Activated T-helper 17 cell treated with anti-CD3 and anti-CD28 coated beads, Interleukin-2, amount 50 U/mL, for 72 hours (primary cell): ENCODE measurements around the gene ZFP69B. TPM values are rescaled to one million over a fixed set of nuclear protein-coding genes. Genes with fewer than 3 reads are reported as not detected.

Source experiments
- ATAC-seq: fragments of 150-1000 bp; cut with Tn5 transposase; replicated peaks from 2 replicates; pipeline ENCODE4 v1.10.0; 2021; ENCODE audit warnings: mild to moderate bottlenecking, moderate library complexity
- H3K27ac Mint-ChIP-seq: one replicate; pipeline ENCODE4 v1.8.0; 2022; ENCODE audit warnings: mixed read lengths
- H3K27me3 Mint-ChIP-seq: one replicate; pipeline ENCODE4 v1.8.0; 2022; ENCODE audit warnings: mixed read lengths
- H3K36me3 Mint-ChIP-seq: one replicate; pipeline ENCODE4 v1.8.0; 2022; ENCODE audit warnings: low read depth, mild to moderate bottlenecking, mixed read lengths
- H3K4me1 Mint-ChIP-seq: one replicate; pipeline ENCODE4 v1.8.0; 2022; ENCODE audit warnings: mixed read lengths
- H3K4me3 Mint-ChIP-seq: one replicate; pipeline ENCODE4 v1.8.0; 2022; ENCODE audit warnings: mild to moderate bottlenecking, mixed read lengths
- H3K9me3 Mint-ChIP-seq: one replicate; pipeline ENCODE4 v1.8.0; 2022; ENCODE audit warnings: mixed read lengths
- total RNA-seq, 2 donors: library from RNA; stranded (reverse); gene quantifications; one replicate each; pipeline ENCODE4 v1.2.3, GENCODE V29; 2022

ZFP69B gene
- 1 to 10 TPM; 2.8 to 3.3 TPM for total RNA-seq

DNA sequence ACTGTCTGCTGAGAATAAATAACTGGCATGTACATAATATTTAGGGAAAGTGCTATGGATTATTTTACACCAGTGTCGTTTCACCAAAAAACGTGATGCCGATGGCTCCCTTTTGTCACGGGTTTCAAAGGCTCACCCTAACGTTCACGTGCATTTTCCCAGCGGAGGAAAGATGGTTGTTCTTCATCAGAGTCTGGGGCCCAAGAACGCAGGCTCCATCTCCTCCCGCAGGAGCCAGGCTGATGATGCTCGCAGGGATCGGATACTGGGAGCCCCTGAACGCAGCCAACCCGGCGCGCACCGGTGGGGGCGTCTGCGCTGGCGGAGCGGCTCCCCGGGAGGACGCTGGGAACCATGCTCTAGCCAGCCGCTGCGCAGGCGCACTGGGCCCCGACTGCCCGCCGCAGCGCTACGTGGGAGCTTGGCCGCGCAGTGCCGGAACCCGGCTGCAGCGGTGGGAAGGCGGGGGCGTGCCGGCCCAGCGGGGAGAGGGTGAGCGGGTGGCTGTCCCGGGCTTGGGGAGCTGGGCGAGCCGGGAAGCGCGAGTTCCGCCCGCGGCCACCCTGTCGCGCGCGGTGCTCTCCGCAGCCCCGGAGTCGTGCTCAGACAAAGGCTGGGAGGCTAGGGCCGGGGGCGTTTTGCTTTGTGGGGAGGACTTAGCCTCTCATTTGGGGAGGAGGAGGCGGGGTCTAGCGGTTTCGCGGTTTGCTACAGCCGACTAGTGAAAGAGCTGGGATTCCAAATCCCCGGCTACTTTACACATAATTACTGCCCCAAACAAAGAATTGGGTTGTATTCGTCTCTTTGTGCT is at the start of gene ZFP69B:
Gene ZFP69B (plus strand): TSS at position 793 of the 811 bp plus-strand sequence. CDS start 486 bp downstream, outside the sequence.
- Mint-ChIP-seq H3K27ac (peak within 1 kb of the TSS; percentile 94), H3K36me3 (peaks cover 37% of the 10 kb centered on the region), H3K4me1 (peaks cover 20% of the 10 kb centered on the region), H3K9me3 (peaks cover 8% of the 10 kb centered on the region), H3K4me3 (peak within 1 kb of the TSS; percentile 91), H3K27me3 (no peaks in the 10 kb centered on the region)
- peak; percentile 63 for ATAC-seq

DNA sequence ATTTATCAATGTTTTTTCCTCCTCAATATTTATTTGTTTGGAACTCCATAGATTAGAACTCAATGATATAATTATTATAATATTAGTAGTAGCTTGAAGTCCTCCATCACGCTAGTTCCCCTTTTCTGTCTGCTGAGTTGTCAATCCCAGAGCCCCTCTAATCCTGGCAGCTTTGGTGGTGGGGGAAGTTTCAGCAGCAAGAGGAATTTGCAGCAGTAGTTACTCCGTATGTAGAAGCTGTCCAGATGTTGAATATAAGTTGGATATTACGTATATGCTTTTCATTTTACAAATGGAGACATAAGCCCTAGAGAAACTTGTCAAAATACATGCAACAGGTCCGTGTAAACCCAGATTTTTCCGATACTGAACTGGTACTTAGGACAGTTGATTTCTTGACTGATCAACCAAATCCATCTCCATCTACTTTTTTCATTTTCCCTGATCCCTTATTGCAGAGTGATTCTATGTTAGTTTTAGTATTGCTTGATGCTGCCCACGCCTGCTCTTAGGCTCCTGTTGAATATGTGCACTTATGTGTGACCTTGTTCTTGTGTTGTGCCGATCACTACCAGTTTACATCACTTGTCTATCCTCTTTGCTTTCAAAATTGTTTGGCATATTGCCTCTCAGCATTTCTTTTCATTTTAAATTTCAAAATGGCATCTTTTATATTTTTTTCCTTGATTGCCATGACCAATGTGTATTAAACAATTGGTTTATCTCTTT is 48.6 kb upstream of the ZFP69B start:
- H3K36me3 Mint-ChIP-seq, result peaks cover 96% of the 10 kb centered on the region
- H3K4me1 Mint-ChIP-seq, result peaks cover 46% of the 10 kb centered on the region
- H3K4me3 Mint-ChIP-seq, result peak overlapping the region; percentile 56
- H3K27ac Mint-ChIP-seq, result peak overlapping the region; percentile 79
- ATAC-seq, result peak; percentile 36
- H3K9me3 Mint-ChIP-seq, result no peaks in the 10 kb centered on the region
- no peaks in the 10 kb centered on the region for H3K27me3 Mint-ChIP-seq

DNA sequence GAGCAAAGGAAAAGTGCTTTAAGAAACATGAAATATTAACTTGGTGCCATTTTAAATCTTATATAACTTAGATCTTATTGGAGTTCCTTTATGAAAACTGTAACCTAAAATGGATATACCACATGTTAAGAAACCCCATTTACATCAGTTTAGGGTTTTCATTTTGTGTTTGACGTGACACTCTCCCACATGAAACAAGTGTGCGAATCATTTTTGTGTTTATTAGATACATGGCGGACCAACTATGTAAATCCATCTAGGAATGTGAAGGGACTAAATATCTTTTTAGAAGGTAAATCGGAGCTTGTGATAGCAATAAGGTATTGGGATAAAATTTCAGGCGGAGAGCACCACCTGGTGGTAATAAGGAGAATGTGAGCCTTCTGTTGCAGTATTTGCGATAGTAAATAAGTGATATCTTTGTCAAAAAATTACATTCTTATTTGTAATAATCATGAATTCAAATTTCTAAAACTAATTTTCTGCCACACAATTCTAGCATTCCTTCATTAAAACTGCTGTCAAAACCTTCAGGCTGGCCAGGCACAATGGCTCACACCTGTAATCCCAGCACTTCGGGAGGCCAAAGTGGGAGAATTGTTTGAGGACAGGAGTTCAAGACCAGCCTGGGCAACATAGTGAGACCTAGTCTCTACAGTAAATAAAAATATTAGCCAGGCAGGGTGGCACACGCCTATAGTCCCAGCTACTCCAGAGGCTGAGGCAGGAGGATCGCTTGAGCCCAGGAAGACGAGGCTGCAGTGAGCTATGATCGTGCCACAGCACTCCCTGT is 45.4 kb upstream of the ZFP69B start:
- H3K4me3 Mint-ChIP-seq, result peak overlapping the region; percentile 56
- H3K4me1 Mint-ChIP-seq, result peaks cover 36% of the 10 kb centered on the region
- H3K9me3 Mint-ChIP-seq, result no peaks in the 10 kb centered on the region
- peak overlapping the region; percentile 79 for H3K27ac Mint-ChIP-seq
- ATAC-seq, result no peak
- no peaks in the 10 kb centered on the region for H3K27me3 Mint-ChIP-seq
- H3K36me3 Mint-ChIP-seq, result peaks cover 97% of the 10 kb centered on the region

DNA sequence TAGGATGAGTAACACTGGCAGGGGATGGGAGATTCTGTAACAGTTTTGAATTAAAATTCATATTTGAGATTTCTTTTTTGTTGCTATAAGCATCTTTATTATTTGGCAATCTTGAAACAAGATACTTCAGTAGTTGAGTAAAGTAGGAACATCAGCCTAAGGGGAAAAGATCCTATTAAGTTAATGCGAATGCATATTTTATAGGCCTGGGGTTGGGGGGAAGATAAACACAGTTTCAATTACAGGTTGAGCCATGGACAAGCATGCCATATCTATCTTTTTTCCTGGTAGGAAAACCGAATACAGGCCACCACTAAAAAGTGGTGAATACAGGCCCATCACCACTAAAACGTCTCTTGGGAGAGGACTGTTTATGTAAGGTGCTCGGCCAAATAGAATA is 44.5 kb upstream of the ZFP69B start:
- Mint-ChIP-seq H3K4me1 (peaks cover 27% of the 10 kb centered on the region), H3K36me3 (peaks cover 97% of the 10 kb centered on the region), H3K27me3 (no peaks in the 10 kb centered on the region), H3K4me3 (no peak overlapping the region), H3K27ac (peak overlapping the region; percentile 68), H3K9me3 (no peaks in the 10 kb centered on the region)
- no peak for ATAC-seq

DNA sequence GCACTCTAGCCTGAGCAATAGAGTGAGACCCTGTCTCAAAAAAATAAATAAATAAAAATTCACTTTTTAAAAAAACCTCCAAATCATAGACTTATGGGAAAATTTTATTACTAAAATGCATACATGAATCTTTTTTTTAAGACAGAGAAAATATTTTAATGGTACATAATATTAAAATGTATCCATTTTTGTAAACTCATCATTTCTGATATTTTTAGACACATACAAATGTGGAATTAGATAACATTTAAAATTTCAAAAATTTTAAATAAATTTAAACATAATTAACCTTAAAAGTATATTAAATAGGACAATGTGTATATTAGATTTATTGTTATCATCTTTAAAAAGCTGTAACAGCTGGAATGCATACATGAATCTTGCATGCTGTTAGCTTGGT is 42.8 kb upstream of the ZFP69B start:
- Mint-ChIP-seq H3K27me3 (no peaks in the 10 kb centered on the region), H3K36me3 (peaks cover 97% of the 10 kb centered on the region), H3K4me1 (peaks cover 18% of the 10 kb centered on the region), H3K4me3 (no peak overlapping the region), H3K9me3 (no peaks in the 10 kb centered on the region), H3K27ac (no peak overlapping the region)
- ATAC-seq, result no peak

DNA sequence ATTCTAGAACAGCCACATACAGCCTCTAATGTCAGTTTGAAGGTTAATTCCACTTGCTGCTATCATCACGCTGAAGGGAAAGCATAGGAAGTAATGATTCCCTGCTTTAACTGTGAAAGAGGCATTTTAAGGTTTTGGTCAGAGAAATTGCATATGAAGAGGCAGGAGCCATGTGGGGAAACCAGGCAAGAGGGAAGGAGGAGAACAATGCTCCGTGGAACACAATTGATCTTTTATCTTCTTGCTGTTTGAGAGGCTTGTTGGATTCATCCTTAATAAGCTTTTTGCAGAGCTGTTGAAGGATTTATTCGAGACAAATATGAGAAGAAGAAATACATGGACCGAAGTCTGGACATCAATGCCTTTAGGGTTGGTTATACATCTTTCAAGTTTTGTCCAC is 40.8 kb upstream of the ZFP69B start:
- peaks cover 97% of the 10 kb centered on the region for H3K36me3 Mint-ChIP-seq
- no peak overlapping the region for H3K4me3 Mint-ChIP-seq
- H3K27ac Mint-ChIP-seq, result no peak overlapping the region
- ATAC-seq, result no peak
- H3K9me3 Mint-ChIP-seq, result no peaks in the 10 kb centered on the region
- H3K27me3 Mint-ChIP-seq, result no peaks in the 10 kb centered on the region
- H3K4me1 Mint-ChIP-seq, result peaks cover 19% of the 10 kb centered on the region

DNA sequence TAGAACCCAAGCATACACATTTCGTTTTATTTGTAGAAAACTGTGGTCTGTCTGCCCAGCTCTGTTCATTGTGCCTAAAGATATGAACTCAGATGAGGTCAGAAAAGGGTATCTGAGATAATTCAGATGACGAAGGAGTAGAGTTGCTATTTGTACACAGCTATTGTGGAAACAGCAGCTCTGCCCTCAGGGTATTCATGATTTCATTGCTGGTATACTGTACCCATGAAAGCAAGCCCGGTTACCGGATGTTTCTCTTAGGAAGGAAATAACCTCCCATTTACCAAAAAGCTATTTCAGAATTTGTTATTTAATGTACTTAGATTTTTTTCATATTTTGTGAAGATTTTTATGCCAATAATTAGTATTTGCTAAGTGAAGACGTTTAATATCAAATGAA is 39.0 kb upstream of the ZFP69B start:
- Mint-ChIP-seq H3K4me1 (peaks cover 13% of the 10 kb centered on the region), H3K9me3 (no peaks in the 10 kb centered on the region), H3K4me3 (no peak overlapping the region), H3K27me3 (no peaks in the 10 kb centered on the region), H3K27ac (no peak overlapping the region), H3K36me3 (peaks cover 97% of the 10 kb centered on the region)
- ATAC-seq, result no peak

DNA sequence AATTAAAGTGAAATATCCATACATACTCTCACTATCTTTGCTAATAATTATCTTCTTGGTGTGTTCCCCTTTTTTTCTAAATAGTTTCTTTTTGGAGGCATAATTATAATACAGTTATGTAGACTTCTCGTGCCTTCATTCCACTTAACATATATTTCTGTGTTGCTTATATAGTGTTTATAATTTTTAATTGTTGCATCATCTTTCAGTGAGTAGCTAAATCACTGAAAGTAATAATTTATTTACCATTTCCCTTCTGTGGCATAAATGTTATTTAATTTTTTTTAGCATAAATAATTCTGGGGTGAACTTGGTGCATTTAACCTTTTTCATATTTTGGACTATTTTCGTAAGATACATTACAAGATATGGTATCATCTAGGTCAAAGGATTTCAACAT is 38.4 kb upstream of the ZFP69B start:
- Mint-ChIP-seq H3K27me3 (no peaks in the 10 kb centered on the region), H3K9me3 (no peaks in the 10 kb centered on the region), H3K4me3 (no peak overlapping the region), H3K27ac (peak overlapping the region; percentile 9), H3K36me3 (peaks cover 97% of the 10 kb centered on the region), H3K4me1 (peaks cover 10% of the 10 kb centered on the region)
- ATAC-seq, result no peak

DNA sequence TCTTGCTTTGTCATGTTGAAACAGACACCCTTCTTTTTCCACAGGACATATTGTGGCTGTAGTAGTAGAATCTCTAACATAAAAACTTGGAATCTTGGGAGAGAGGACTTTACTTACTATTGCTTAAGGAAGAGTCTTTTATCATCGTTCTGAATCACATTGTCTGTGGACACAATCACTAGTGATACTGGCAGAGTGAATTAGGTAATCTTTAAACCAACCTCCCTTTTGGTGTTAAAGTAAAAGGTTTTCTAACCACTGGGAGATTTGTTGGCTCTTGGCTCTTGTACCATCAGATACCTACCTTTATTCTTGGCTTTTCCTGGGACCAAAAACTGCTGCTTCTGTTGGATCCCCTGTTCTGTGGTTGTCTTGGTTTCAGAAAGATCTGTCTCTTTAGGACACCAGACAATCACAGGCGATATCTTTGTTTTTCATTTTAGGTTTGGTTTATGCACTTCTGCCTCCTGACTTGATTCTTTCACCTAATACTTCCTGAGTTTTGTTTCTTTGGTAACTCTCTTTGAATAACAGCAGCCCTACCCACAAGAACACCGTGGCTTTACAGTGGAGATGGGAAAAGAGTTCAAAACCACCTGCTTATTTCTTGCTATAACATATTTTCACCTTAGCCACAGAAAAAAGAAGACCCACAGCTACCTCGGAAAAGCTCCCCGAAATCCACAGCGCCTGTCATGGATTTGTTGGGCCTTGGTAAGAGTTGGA is 36.6 kb upstream of the ZFP69B start:
- H3K9me3 Mint-ChIP-seq, result no peaks in the 10 kb centered on the region
- H3K4me3 Mint-ChIP-seq, result no peak overlapping the region
- H3K27me3 Mint-ChIP-seq, result no peaks in the 10 kb centered on the region
- ATAC-seq, result no peak
- peaks cover 18% of the 10 kb centered on the region for H3K4me1 Mint-ChIP-seq
- H3K27ac Mint-ChIP-seq, result peak overlapping the region; percentile 48
- peaks cover 100% of the 10 kb centered on the region for H3K36me3 Mint-ChIP-seq

DNA sequence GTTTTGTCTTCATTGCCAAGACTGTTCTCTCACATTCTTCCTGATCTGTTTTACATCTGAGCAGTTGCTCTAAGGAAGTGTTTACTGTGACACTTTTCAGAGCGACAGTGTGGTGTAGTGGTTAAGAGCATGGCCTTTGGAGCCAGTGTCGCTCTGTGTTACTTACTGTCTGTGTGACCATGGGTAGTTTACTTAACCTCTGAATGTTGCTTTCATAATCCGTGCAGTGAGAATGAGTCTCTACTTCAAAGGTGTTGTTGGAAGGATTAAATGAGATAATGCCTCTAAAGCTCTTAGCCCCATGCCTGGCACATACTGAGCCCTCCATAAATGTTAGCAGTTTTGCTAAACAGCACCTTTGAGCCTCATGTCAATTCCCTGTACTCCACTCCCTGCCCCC is 35.9 kb upstream of the ZFP69B start:
- peaks cover 19% of the 10 kb centered on the region for H3K4me1 Mint-ChIP-seq
- H3K36me3 Mint-ChIP-seq, result peaks cover 100% of the 10 kb centered on the region
- H3K9me3 Mint-ChIP-seq, result no peaks in the 10 kb centered on the region
- H3K4me3 Mint-ChIP-seq, result no peak overlapping the region
- peak overlapping the region; percentile 48 for H3K27ac Mint-ChIP-seq
- H3K27me3 Mint-ChIP-seq, result no peaks in the 10 kb centered on the region
- no peak for ATAC-seq

DNA sequence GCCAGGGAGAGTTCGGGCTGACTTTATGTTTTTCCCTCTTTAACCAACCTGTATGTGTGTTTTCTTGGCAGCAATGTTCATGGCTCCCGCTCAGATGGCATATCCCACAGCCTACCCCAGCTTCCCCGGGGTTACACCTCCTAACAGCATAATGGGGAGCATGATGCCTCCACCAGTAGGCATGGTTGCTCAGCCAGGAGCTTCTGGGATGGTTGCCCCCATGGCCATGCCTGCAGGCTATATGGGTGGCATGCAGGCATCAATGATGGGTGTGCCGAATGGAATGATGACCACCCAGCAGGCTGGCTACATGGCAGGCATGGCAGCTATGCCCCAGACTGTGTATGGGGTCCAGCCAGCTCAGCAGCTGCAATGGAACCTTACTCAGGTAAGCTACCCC is 33.6 kb upstream of the ZFP69B start:
- Mint-ChIP-seq H3K36me3 (peaks cover 100% of the 10 kb centered on the region), H3K9me3 (no peaks in the 10 kb centered on the region), H3K4me3 (no peak overlapping the region), H3K27ac (no peak overlapping the region), H3K4me1 (peaks cover 16% of the 10 kb centered on the region), H3K27me3 (no peaks in the 10 kb centered on the region)
- ATAC-seq, result no peak

DNA sequence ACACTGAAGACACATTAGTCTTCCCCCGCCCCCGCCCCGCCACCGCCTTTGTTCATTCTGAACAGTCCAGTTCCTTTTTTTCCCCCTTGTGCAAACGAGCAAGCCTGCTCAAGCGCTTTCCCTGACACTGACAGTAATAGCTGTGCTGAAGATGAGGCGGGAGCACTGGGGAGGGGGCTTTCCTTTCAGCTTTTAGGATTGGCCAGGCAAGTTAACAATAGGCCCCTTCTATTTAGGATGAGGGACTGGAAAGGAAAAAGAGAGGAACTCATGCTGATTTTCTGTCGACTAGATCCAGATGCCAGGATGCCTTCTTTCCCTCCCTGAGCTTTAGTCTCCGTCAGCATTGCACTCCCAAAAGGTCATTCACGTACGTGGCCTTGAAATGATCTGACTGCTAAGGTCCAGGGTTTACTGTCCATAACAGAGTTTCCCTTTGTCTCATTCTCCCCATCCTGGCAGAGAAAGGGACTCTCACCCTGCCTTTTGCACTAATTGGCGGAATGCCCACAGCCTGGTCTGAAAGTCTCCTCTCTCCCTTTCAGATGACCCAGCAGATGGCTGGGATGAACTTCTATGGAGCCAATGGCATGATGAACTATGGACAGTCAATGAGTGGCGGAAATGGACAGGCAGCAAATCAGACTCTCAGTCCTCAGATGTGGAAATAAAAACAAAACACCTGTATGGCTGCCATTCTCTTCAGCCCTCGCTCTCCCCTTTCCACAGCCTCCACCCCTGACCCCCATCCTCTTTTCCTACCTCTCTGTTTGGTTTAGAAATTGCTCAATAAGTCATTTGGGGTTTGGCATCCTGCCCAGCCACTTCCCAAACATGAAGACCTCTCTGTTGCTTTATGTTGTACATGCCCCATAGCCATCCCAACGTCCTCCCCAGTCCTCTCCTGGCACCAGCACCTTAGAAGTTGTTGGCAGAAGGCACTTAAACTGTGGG is 28.6 kb upstream of the ZFP69B start:
- peak overlapping the region; percentile 29 for H3K27ac Mint-ChIP-seq
- H3K9me3 Mint-ChIP-seq, result no peaks in the 10 kb centered on the region
- H3K27me3 Mint-ChIP-seq, result no peaks in the 10 kb centered on the region
- peaks cover 14% of the 10 kb centered on the region for H3K4me1 Mint-ChIP-seq
- H3K36me3 Mint-ChIP-seq, result peaks cover 97% of the 10 kb centered on the region
- ATAC-seq, result no peak
- H3K4me3 Mint-ChIP-seq, result no peak overlapping the region

DNA sequence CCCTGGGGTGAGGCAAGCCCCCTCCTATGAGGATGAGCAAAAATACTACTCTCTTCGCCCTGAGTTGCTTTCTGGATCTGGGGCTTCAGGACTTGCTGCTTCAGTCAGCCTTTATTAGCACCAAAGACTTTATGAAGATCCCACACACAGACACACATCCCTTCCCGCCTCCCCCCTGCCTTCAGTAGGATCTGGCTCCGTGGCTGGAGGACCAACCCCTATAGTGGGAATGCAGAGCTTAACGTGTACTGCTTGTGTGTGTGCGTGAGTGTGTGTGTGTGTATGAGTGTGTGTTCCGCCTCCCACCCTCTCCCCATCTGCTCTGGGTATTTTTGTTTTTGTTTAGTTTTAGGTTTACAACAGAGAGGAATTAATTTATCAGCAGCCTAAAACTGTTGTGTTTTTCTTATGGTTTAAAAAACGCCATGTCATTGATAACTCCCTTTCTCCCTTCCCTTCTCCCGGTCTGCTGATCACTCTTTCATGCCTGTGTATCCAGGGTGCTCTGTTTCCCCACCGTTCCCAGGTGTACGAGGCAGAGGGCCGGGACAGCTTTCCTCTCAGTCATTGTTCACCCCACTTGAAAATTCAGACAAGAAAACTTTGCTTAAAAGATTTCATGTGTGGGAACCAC is 27.5 kb upstream of the ZFP69B start:
- H3K9me3 Mint-ChIP-seq, result no peaks in the 10 kb centered on the region
- peaks cover 8% of the 10 kb centered on the region for H3K4me1 Mint-ChIP-seq
- H3K4me3 Mint-ChIP-seq, result no peak overlapping the region
- H3K27me3 Mint-ChIP-seq, result no peaks in the 10 kb centered on the region
- H3K27ac Mint-ChIP-seq, result peak overlapping the region; percentile 26
- H3K36me3 Mint-ChIP-seq, result peaks cover 89% of the 10 kb centered on the region
- no peak for ATAC-seq
